Measurements from ENCODE around the gene ATF6B. TPM values are rescaled to one million over a fixed set of nuclear protein-coding genes. Genes with fewer than 3 reads are reported as not detected.
A peak's percentile ranks its signal among the peaks of the same experiment; 100 is the strongest.

Gene ATF6B
- total and polyA plus RNA-seq, 2 of the 13 experiments (the other 11 are each of a cell fraction or from before 2014, with no cell fraction given): 18.1 to 44.0 TPM

DNA sequence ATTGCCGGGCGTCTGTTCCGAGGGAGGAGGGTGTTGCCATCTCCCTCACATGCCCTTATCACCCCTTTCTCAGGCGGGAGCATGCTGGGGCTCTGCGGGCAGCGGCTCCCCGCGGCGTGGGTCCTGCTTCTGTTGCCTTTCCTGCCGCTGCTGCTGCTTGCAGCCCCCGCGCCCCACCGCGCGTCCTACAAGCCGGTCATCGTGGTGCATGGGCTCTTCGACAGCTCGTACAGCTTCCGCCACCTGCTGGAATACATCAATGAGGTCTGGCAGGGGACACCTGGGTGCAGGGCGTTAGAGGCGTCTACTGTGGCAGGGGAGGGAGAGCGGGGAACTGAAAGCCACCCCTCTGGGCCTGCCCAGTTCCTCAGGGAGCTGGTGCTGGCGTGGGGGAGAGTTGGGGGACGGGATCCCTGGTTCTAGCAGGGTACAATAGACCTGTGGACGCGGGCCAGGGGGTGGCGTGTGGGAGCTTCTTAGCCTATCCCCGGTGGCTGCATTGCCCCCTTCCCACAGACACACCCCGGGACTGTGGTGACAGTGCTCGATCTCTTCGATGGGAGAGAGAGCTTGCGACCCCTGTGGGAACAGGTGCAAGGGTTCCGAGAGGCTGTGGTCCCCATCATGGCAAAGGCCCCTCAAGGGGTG, 26.6 kb upstream of the ATF6B start (continued):
- TF ChIP-seq SYNCRIP (IDR thresholded peaks at IDR 0.05; ENCODE audit: insufficient read depth, low read depth, low read length): no peak
- no peak for TF ChIP-seq ELK4 (CRISPR knock-in tag; IDR thresholded peaks at IDR 0.05; ENCODE audit: borderline replicate concordance)
- no peak for TF ChIP-seq ZNF629 (CRISPR knock-in tag; conservative IDR thresholded peaks at IDR 0.05)
- no peak for TF ChIP-seq ZNF607 (CRISPR knock-in tag; IDR thresholded peaks at IDR 0.05; ENCODE audit: borderline replicate concordance)
- TF ChIP-seq GATAD1 (CRISPR knock-in tag; IDR thresholded peaks at IDR 0.05): no peak
- no peak for TF ChIP-seq ZNF232 (CRISPR knock-in tag; IDR thresholded peaks at IDR 0.05; ENCODE audit: borderline replicate concordance)
- TF ChIP-seq ZNF18 (CRISPR knock-in tag; IDR thresholded peaks at IDR 0.05; ENCODE audit: insufficient replicate concordance): no peak
- peak; percentile 62; the same call in 1 of the 2 replicates for TF ChIP-seq KDM5B (CRISPR knock-in tag; IDR thresholded peaks at IDR 0.05; ENCODE audit: borderline replicate concordance)
- TF ChIP-seq CEBPG (CRISPR knock-in tag; IDR thresholded peaks at IDR 0.05): peak; percentile 34; the same call in 1 of the 2 replicates
- peak; percentile 83; the same call in 1 of the 2 replicates for TF ChIP-seq KAT7 (CRISPR knock-in tag; IDR thresholded peaks at IDR 0.05; ENCODE audit: borderline replicate concordance)
- TF ChIP-seq ZNF605 (CRISPR knock-in tag; IDR thresholded peaks at IDR 0.05): no peak; the same call in 1 of the 2 replicates
- TF ChIP-seq, protein P1, sequence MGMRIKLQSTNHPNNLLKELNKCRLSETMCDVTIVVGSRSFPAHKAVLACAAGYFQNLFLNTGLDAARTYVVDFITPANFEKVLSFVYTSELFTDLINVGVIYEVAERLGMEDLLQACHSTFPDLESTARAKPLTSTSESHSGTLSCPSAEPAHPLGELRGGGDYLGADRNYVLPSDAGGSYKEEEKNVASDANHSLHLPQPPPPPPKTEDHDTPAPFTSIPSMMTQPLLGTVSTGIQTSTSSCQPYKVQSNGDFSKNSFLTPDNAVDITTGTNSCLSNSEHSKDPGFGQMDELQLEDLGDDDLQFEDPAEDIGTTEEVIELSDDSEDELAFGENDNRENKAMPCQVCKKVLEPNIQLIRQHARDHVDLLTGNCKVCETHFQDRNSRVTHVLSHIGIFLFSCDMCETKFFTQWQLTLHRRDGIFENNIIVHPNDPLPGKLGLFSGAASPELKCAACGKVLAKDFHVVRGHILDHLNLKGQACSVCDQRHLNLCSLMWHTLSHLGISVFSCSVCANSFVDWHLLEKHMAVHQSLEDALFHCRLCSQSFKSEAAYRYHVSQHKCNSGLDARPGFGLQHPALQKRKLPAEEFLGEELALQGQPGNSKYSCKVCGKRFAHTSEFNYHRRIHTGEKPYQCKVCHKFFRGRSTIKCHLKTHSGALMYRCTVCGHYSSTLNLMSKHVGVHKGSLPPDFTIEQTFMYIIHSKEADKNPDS (CRISPR knock-in tag; IDR thresholded peaks at IDR 0.05): 0 out of 2 replicates have a peak, but pooled peaks have one; percentile 49
- TF ChIP-seq ZBTB4 (CRISPR knock-in tag; IDR thresholded peaks at IDR 0.05; ENCODE audit: borderline replicate concordance): no peak; the same call in 1 of the 2 replicates
- TF ChIP-seq SAFB2 (CRISPR knock-in tag; IDR thresholded peaks at IDR 0.05; ENCODE audit: borderline replicate concordance, low read depth): no peak
- TF ChIP-seq ZBTB7B (CRISPR knock-in tag; IDR thresholded peaks at IDR 0.05): peak; percentile 81
- TF ChIP-seq, protein P2, sequence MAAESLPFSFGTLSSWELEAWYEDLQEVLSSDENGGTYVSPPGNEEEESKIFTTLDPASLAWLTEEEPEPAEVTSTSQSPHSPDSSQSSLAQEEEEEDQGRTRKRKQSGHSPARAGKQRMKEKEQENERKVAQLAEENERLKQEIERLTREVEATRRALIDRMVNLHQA (CRISPR knock-in tag; IDR thresholded peaks at IDR 0.05): no peak
- TF ChIP-seq ZKSCAN5 (CRISPR knock-in tag; IDR thresholded peaks at IDR 0.05): 0 out of 2 replicates have a peak, but pooled peaks have one; percentile 25
- TF ChIP-seq, protein P3, sequence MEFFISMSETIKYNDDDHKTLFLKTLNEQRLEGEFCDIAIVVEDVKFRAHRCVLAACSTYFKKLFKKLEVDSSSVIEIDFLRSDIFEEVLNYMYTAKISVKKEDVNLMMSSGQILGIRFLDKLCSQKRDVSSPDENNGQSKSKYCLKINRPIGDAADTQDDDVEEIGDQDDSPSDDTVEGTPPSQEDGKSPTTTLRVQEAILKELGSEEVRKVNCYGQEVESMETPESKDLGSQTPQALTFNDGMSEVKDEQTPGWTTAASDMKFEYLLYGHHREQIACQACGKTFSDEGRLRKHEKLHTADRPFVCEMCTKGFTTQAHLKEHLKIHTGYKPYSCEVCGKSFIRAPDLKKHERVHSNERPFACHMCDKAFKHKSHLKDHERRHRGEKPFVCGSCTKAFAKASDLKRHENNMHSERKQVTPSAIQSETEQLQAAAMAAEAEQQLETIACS (CRISPR knock-in tag; IDR thresholded peaks at IDR 0.05): 0 out of 2 replicates have a peak, but pooled peaks have one; percentile 1
- TF ChIP-seq ARNT2 (CRISPR knock-in tag; IDR thresholded peaks at IDR 0.05; ENCODE audit: low read depth): peak; percentile 56; the same call in 1 of the 2 replicates

Data from HepG2 (cell line).